ENCODE measurements around the gene CSNK1E.
"Not testable (repeated sequence)": the region's sequence is repeated elsewhere in the genome, so short reads cannot be mapped to it uniquely, and the experiment has no call there.

CSNK1E gene

DNA sequence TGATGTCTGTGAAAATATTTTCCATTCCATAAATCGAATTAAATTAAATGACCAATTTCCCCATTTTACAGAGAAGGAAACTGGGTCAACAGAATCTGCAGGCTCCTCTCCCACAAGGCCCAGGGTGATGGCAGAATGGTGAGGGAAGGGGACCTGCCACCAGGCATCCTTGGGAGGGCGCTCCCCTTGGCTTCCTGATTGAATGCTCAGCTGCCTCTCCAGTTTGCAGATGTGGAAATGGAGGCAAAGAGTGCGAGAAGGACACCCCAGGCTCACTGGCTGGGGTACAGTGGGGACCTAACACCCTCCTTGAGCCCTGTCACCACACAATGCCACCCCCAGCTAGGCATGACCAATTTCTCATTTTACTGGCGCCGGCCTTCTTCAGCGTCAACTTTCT lies 28.5 kb upstream of the CSNK1E start:
- TF ChIP-seq, protein P1, sequence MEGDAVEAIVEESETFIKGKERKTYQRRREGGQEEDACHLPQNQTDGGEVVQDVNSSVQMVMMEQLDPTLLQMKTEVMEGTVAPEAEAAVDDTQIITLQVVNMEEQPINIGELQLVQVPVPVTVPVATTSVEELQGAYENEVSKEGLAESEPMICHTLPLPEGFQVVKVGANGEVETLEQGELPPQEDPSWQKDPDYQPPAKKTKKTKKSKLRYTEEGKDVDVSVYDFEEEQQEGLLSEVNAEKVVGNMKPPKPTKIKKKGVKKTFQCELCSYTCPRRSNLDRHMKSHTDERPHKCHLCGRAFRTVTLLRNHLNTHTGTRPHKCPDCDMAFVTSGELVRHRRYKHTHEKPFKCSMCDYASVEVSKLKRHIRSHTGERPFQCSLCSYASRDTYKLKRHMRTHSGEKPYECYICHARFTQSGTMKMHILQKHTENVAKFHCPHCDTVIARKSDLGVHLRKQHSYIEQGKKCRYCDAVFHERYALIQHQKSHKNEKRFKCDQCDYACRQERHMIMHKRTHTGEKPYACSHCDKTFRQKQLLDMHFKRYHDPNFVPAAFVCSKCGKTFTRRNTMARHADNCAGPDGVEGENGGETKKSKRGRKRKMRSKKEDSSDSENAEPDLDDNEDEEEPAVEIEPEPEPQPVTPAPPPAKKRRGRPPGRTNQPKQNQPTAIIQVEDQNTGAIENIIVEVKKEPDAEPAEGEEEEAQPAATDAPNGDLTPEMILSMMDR (IDR thresholded peaks at IDR 0.05; ENCODE audit: low read length, missing control alignments), result no peak
- no peak for DNase-seq (ENCODE audit: low read depth)
- no peak overlapping the region for H3K4me3 ChIP-seq (replicated peaks; ENCODE audit: low read depth, low read length)

DNA sequence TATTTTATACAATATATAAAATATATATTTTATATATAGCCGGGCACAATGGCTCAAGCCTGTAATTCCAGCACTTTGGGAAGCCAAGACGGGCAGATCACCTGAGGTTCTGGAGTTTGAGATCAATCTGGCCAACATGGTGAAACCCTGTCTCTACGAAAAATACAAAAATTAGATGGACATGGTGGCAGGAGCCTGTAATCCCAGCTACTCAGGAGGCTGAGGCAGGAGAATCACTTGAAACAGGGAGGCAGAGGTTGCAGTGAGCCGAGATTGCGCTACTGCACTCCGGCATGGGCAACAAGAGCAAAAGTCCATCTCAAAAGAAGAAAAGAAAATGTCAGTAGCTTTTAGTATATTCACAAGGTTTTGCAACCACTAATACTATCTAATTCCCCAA lies 22.7 kb upstream of the CSNK1E start:
- DNase-seq (ENCODE audit: low read depth); H3K4me3 ChIP-seq (replicated peaks; ENCODE audit: low read depth, low read length): not testable (repeated sequence)

DNA sequence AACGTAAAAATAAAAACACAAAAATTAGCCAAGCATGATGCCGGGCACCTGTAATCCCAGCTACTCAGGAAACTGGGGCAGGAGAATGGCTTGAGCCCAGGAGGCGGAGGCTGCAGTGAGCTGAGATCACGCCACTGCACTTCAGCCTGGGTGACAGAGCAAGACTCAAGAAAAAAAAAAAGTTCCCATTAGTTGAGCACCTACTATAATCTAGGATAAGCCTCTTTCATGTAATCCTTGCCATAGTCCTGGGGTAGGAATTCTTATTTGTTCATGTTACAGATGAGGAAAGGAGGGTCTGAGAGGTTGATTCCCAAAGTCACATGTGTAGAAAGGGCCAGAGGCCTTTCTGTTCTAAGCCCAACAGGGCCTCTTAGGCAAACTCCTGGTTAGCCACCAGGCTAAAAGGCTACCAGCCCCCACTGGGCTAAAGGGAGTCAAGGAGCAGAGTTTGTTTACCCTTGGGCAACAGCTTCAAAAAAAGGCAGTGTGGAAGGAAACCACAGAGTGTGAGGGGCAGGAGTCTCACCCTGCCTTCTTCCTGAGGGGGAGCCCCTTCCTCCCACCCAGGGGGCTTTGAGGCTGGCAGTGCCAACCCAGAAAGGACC lies 21.6 kb upstream of the CSNK1E start:
- DNase-seq (ENCODE audit: low read depth), result no peak
- TF ChIP-seq, protein P1 (IDR thresholded peaks at IDR 0.05; ENCODE audit: low read length, missing control alignments), result no peak
- no peak overlapping the region for H3K4me3 ChIP-seq (replicated peaks; ENCODE audit: low read depth, low read length)

DNA sequence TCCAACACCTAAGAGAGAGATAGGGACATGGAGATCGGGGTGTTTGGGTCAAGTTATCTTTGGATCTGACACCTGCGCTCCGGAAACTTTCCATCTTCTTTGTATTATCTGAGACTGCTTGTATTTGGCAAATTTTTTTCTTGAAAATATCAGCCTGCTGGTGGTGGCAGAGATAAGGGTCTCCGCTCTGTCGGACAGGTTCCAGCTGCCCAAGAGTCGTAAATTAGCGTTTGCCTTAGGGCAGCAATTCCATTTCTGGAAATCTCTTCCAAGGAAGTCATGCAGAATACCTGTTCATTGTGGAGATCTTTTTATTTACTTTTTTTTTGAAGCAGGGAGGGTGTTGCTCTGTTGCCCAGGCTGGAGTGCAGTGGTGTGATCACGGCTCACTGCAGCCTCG lies 19.5 kb upstream of the CSNK1E start:
- DNase-seq (ENCODE audit: low read depth), result no peak
- H3K4me3 ChIP-seq (replicated peaks; ENCODE audit: low read depth, low read length), result peak overlapping the region; percentile 52
- TF ChIP-seq, protein P1 (IDR thresholded peaks at IDR 0.05; ENCODE audit: low read length, missing control alignments), result no peak

DNA sequence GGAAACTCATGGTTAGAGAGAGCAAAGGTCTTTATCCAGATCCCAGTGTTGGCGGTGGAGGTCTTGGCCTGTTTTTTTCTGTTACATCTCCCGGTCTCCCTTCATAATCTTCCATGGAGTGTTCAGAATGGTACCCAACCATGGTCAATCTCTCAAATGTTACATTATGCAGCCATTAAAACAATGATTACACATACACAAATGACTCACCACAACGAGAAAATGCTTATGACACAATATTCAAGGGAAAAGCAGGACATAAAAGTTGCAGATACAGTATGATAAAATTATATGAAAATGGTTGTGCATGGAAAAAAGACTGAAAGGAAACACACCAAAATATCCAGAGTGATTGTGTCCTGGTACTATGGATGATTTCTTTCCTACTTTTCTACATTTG lies 17.8 kb upstream of the CSNK1E start:
- no peak overlapping the region for H3K4me3 ChIP-seq (replicated peaks; ENCODE audit: low read depth, low read length)
- peak; percentile 44 for DNase-seq (ENCODE audit: low read depth)

DNA sequence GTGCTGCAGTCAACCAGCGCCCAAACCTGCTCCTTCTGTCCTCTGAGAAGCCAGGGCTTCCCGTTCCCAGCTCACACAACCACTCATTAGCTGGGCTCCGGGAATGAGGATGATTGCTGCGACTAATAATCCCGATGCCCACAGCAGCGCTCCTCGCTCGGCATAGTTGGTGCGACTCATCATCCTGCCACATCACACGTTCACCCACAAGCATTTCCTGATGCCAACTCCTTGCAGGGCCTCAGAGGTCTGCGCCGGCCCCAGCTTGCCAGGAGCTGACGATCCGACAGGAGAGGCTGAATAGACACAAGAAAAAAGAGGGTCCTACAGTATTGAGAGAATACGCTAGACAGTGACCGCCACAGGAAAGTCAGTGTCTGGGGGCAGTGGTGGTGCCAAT lies 10.6 kb upstream of the CSNK1E start:
- no peak overlapping the region for H3K4me3 ChIP-seq (replicated peaks; ENCODE audit: low read depth, low read length)
- DNase-seq (ENCODE audit: low read depth), result no peak

More for the DNA sequence above, 17.8 kb upstream of the CSNK1E start:
- TF ChIP-seq, protein P1 (IDR thresholded peaks at IDR 0.05; ENCODE audit: low read length, missing control alignments), result no peak

DNA sequence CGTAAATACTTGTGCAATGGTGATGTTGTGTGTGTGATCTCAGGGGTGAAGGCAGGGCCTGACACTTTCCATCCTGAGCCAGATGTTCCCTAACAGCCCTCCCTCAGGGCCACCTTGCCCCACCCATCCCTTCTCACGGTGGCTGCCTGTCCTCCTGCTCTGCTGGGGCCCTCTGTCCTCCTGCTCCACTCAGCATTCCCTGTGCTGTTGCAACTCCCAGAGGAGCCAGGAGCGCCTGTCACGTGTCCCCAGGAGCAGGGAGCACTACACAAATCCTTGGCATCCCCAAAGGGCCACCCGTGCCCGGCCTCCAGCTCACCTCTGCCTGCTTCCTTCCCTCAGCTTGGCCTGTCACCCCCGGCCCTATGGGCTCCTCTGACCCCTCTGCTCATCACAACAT lies 10.2 kb upstream of the CSNK1E start:
- TF ChIP-seq, protein P1 (IDR thresholded peaks at IDR 0.05; ENCODE audit: low read length, missing control alignments), result no peak
- H3K4me3 ChIP-seq (replicated peaks; ENCODE audit: low read depth, low read length), result no peak overlapping the region
- DNase-seq (ENCODE audit: low read depth), result no peak

More for the DNA sequence above, 10.6 kb upstream of the CSNK1E start:
- TF ChIP-seq, protein P1 (IDR thresholded peaks at IDR 0.05; ENCODE audit: low read length, missing control alignments), result no peak
